Right renal pelvis (tissue), 4 donors: ENCODE data around the gene BPI. TPM values are rescaled to one million over a fixed set of nuclear protein-coding genes. Genes with fewer than 3 reads are reported as not detected.
"Not testable (repeated sequence)": the region's sequence is repeated elsewhere in the genome, so short reads cannot be mapped to it uniquely, and the experiment has no call there.

ENCODE experiments used
- DNase-seq, 4 donors: peaks; one replicate each; pipeline ENCODE4 v3.0.0-alpha.2; 2013; ENCODE audit warnings: low read depth in 4 of 4, low spot score in 3 of 4, missing footprints in 1 of 4
- polyA plus RNA-seq, 4 donors: library from polyadenylated mRNA; unstranded; fragments of 120-200 nt; gene quantifications; one replicate each; pipeline ENCODE4 v1.2.1, GENCODE V29; 2013; ENCODE audit not compliant: insufficient read length in 4 of 4

BPI gene
- polyA plus RNA-seq, 4 donors = 0.80 to 1.4 (median 1.3) TPM; not detected in 1

- DNase-seq = no peak
Measured at GRCh38 chr20:38330638-38331037, 26.7 kb downstream of the BPI start.

GRCh38 chr20:38331245-38331644, 27.3 kb downstream of the BPI start:
- DNase-seq = no peak

- DNase-seq = no peak
Measured at GRCh38 chr20:38331814-38332213, 27.9 kb downstream of the BPI start.

GRCh38 chr20:38334016-38334415, 30.1 kb downstream of the BPI start:
- no peak for DNase-seq

GRCh38 chr20:38336726-38337125, 32.8 kb downstream of the BPI start:
- DNase-seq = no peak

GRCh38 chr20:38337561-38338140, 33.7 kb downstream of the BPI start:
- DNase-seq = no peak

- DNase-seq = no peak
Measured at GRCh38 chr20:38338849-38339520, 35.0 kb downstream of the BPI start.

GRCh38 chr20:38339521-38339896, 35.6 kb downstream of the BPI start:
- not testable (repeated sequence) for DNase-seq

GRCh38 chr20:38339997-38340396, 36.0 kb downstream of the BPI start:
- no peak for DNase-seq

- no peak for DNase-seq
Measured at GRCh38 chr20:38340693-38341092, 36.7 kb downstream of the BPI start.

- no peak for DNase-seq
Measured at GRCh38 chr20:38342216-38342615, 38.3 kb downstream of the BPI start.

GRCh38 chr20:38342713-38343310, 38.9 kb downstream of the BPI start:
- no peak for DNase-seq

- peak; percentile 67 to 84 (median 80) for DNase-seq
Measured at GRCh38 chr20:38343311-38344106, 39.6 kb downstream of the BPI start.

- DNase-seq = no peak
Measured at GRCh38 chr20:38344107-38344701, 40.2 kb downstream of the BPI start.

- no peak for DNase-seq
Measured at GRCh38 chr20:38345643-38346042, 41.7 kb downstream of the BPI start.

GRCh38 chr20:38346247-38346651, 42.3 kb downstream of the BPI start, which contains the start of gene LBP:
LBP (plus strand) TSS chr20:38346482; CDS start chr20:38346517, 35 bp downstream.
- no peak for DNase-seq

- no peak for DNase-seq
Measured at GRCh38 chr20:38346741-38347140, 42.8 kb downstream of the BPI start.

- no peak for DNase-seq
Measured at GRCh38 chr20:38349856-38350255, 45.9 kb downstream of the BPI start.

GRCh38 chr20:38350879-38351775, 47.2 kb downstream of the BPI start:
- DNase-seq = no peak

- DNase-seq = no peak
Measured at GRCh38 chr20:38353316-38353715, 49.4 kb downstream of the BPI start.
